HUDEP-2 (cell line): ENCODE measurements around the gene PDE4B.

Source experiments
- DNase-seq, 76 experiments: peaks; one replicate each; lab custom pipeline; 2025; ENCODE audit not compliant: unreplicated experiment in 76 of 76; lab: John Stamatoyannopoulos, UW

PDE4B gene

DNA sequence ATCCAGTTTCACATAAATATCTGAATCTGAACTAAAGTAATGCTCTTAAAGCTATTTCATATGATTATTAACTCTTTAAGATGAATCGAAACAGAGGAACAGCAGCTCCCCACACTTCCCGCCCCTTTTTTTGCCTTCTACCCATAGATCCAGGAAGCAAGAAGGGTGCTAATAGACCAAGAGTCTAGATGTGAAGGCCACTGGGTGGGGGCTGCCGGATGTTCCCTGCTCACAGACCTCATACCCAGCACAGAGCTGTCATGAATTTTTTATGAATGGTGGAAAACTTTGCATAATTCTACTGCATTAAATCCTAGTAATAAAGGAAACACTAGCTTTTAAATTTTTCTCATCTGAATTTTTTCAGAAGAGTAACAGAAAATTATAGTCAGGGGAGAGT is 457.4 kb downstream of the PDE4B start:
- DNase-seq = no peak

DNA sequence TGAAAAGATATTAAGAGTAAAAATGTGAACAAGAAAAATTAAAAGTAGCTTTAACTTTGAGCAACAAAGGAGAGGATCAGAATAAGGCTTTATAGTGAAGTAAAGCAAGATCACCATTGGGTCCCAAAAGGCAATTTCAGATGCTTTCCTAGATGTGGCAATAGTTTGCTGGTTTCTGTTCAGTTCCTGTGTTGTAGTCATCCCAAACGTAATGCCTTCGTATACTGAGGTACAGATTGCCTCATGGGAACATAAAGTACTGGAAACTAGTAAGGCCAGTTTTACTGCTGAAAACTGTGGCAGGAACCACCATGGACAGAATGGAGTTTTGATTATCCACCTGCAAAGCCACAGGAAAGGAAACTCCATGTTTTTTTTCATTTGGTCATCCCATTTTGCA is 457.8 kb downstream of the PDE4B start:
- no peak for DNase-seq

DNA sequence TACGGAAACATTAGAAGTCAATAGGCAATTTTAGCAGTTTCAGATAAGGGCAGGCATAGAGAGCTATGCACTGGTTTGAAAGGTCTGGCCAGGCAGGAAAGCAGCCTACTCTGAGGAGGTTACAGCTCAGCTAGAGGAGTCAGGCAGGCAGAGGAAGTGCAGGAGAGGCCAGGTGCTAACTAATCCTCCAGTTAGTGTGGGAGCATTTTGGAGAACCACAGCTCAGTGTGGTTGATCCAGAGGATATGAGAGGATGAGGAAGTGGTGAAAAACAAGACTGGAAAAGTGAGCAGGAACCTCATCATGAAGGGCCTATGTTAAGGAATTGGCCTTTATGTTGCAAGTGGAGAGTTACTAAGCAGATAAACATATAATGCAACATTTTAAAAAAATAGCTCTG is 458.9 kb downstream of the PDE4B start:
- DNase-seq = no peak

DNA sequence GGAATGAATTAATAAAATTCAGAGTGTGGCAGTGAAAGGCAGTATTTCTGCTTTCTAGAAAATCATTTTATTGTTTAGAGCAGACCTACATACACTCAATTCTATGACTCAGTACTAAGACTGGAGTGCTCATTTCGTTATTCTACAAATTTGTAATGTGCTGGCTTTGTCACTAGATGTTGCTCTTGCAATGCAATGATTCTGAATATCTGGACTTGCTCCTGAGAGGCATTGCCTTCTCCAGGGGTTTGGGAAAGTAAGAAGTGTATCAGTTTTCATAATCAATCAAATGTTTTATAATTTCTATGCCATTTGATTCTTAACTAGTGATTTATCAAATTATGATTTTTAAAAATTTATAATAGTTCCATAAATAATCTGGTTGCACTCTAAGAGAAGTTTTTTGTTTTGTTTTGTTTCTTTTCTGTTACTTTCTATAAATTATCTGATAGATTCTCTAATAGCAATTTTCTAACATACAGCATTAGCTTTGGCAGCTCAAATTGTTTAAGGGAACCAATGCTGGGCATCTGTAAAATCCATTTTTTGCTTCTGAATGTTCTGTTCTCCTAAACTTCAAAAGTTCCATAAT is 460.7 kb downstream of the PDE4B start:
- DNase-seq = peak in 6 of 76 experiments; percentile 1 to 19 (median 12)

DNA sequence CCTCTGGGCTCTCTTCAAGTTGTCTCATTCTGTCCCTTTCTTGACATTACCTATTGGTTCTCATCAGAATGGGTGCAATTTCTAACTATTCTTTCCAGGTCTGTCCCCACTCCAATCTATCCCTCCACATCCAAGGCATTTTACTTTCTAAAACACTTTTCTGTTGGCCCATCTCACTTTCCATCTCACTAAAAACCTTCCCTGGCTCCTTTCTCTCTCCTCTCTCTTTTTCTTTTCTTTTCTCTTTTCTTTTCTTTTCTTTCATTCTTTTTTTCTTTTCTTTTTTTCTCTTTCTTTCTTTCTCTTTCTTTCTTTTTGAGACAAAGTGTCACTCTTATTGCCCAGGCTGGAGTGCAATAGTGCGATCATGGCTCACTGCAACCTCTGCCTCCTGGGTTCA is 462.1 kb downstream of the PDE4B start:
- DNase-seq = no peak

DNA sequence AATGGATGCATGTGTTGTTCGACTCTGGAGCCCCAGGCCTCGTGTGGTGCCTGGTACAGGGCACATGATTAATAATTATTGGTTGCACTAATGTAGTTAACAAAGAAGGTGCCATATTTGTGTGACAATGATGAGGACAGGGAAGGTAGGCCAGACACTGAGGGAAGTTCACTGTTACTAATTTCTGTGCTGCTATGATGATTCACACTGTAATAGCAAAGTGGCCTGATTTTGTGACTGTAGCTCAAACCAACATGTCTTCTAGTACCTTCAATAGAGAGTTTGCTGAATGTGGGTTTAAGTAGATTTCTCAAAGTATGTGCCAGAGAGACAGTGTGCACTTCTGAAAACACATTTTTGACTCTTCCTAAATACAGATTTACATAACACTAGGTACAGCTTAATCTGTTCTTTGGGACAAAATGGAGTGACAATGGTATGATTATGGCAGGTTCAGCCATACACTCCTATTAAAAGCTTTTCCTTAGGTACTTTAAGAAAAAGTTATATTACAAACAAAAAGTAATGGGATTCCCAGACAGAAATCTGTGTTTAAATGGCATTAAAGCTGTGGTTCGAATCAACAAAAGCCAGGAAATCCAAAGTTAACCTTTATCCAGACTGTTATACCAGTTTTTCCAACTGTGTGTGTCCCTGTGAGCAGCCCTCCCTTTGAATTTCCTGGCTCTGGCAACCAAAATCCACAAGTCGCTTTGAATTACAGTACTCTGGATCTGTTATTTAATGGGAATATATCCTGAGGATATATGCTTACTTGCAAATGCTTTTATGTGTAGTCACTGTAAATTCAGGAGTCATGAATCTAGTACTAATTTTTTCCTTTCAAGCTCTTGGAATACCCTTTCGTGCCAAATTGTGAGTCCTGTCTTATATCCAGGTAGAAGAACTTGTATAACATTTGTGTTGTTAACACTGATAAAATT is 464.2 kb downstream of the PDE4B start:
- DNase-seq = no peak

DNA sequence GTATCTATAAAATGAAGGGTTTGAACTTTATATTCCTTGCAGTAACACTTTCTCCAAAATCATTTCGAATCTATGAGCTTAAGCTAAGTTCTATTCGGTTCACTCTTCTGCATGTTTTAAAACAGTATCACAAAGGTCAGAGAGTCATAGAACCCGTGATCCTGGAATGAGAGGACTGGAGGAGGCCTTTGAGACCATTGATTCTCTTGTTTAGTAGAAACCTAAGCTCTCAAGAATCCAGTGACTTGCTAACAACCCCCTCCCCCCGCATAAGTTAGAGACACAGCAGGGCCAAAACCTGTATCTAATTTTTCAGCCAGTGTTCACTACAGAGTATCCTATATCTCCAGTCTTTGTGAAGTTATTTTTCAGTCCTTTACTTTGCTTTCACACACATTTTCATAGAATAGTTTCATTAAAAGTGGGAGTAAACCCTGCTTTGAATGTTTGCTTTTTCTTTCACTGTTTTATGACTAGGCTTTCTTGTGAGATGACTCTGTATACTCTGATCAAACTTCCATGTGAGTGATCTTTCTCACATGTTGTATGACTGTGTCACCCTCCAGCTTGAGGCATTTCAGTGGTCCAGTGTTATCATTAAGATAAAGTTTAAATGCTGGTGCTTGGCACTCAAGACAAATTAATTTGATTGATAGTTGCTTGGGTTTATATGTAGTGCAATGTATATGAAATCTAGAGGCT is 465.9 kb downstream of the PDE4B start:
- DNase-seq = no peak

DNA sequence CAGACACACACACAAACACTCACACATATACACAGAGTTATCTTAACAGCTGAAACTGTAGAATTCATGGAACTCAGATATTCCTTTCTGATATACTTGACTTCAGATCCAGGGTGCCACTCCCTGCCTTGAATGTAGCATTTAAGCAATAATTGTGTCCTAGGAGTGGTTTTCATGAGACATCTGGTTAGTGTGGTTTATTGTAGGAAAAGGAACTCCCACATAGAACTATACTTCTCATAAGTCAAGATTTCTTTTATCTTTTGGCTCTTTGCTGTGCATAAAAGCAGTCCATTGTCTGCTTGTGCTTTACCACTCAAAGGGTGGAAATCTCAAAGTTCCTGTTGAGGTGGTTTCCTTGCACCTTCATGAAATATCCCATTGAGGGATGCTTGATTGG is 468.7 kb downstream of the PDE4B start:
- DNase-seq = no peak

DNA sequence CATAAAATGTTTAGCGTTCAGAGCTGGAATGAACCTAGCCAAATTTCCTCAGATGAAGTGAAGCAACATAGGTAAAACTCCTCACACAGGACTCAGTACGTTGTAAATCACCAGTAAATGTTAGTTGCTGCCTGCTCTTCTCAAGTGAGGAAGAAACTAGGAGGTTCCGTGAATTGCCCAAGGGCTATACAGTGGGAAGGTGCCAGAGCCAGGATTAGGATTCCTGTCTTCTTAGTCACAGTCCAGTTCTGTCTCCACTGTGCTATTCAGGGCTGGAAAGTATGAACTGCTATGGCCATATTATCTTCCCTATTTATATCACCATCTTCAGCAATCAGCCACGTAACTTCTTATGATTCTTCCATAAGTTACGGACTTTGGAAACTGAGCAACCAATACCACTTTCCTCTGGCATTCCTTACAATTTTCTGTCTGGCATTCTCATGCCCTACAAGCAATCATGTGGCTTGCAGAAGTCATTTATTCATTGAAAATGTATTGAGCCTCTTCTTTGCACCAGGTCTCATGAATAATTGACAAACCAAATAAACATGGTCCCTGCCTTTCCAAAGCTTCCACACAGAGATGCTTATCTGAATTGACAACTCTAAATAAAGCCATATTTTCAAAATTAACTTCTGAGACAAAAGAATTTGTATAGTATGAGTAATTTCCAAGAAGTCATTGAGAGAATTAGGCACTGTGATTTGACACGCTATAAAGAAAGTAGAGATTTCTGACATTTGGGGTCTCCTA is 469.7 kb downstream of the PDE4B start:
- no peak for DNase-seq

DNA sequence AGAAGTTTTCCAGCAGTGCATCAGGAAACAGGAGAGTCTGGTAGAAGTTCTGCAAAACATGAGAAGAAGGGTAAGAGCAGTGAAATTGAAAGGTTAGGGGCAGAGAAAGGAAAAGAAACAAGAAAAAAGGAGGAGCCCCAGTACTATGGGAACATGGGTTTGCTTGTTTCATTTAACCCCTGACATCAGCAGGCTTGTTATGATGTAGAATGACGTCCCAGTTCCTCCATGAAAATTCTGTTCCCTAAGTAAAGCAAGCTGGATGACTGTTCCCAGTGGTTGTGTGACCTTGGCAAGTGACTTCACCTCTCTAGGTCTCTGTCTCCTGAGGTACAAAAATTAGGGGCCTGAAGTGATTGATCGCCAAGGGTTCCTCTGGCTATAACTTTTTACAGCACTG is 472.6 kb downstream of the PDE4B start:
- no peak for DNase-seq

DNA sequence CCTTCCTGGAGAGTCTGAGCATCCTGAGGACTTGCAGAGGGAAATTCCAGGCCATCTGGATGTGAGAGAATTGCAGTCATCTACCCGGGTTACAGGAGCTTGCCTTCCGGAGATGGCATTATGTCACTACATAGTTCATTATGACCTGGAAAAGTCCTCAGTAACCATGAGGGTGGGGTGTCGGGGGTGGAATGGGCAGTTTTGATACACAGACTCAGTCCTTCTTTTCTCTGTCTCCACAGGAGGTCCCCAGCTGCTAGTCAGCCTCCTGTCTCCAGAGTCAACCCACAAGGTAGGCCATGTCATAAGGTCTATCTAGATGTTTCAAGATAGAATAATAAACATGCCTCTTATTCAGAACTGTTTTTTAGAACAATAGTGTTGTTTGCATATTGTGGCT is 473.1 kb downstream of the PDE4B start:
- no peak for DNase-seq

DNA sequence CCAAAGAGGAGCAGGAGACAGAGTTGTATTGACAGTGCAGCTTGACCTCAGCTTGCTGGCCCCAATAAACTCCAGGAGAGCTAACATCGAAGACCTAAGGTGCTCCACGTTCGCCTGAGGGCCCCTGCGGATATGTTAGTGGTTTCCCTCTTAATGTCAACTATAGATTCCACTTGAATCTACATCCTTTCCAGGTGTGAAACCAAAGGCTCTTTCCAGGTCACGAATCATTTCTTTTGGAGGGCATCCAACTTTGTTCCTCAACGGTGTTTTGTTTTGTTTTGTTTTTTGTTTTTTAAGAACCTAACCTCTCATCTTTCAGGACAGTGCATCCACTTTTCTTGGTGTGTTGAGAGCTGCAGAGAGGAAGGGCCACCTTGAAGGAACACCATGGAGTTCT is 473.7 kb downstream of the PDE4B start:
- DNase-seq = no peak

DNA sequence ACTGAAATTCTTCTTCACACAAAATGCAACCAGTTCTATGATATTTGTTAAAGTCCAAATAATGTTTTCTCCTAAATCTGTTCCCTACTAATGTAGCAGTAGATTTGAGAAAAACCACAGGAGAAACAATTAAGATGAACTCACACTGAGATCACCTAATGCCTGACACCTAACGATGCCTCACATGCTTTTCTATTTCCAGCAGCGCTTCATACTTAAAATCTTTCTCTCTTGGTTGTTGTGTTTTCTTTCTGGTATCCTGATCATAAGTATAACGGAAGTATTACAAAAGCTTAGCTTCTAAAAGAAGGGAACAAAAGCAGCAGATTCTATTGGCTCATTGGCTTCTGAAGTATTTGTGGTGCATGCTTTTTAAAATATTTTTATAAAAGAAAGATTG is 474.1 kb downstream of the PDE4B start:
- no peak for DNase-seq

DNA sequence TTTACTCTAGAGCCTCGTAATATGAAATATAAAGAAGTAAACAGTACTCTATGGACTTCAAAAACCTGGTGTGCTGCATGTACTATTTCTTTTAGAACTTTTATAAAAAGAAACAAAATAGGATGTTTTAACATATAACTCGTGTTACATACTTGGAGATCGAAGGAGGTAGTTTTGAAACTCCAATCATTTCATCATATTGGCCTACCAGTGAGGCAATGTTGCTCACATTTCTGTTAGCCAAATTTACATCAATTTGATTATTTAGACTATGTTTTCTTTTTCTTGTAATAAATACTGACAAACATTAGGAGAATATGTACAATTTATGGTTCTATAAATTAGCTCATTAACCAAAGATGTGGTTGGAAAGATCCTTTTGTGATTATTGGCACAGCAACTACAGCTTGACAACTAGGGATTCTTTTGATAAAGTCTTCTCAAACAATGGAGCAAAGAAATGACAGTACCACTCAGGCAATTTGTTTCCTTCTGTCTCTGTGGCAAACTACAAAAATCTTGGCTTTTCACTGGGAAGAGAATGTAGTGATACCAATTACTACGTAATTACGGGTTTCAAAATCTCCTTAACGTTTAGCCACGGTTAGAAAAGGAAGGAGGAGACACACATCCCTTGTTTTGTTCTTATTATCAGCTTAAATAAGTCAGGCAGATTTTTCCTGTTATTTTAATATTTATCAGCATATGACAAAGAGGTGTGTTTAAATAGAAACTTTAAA is 474.7 kb downstream of the PDE4B start:
- DNase-seq = no peak

DNA sequence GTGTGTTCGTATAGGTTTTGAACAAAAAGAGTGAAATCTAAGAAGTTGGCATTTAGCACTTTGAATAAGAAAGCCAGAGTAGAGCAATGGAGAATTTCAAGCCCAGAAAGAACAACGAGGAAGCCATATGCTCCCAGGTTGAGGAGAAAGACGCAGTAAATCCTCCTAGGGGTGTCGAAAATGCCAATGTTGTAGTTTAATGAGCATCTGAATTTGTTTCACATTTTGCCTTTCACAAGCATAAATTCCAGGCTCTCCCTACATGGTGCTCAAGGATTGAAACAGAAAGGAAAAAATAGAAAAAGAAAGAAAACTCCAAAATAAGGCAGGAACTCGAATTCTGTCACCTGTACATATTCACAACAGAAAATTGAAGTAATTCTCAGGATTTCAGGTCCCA is 476.5 kb downstream of the PDE4B start:
- DNase-seq = no peak

DNA sequence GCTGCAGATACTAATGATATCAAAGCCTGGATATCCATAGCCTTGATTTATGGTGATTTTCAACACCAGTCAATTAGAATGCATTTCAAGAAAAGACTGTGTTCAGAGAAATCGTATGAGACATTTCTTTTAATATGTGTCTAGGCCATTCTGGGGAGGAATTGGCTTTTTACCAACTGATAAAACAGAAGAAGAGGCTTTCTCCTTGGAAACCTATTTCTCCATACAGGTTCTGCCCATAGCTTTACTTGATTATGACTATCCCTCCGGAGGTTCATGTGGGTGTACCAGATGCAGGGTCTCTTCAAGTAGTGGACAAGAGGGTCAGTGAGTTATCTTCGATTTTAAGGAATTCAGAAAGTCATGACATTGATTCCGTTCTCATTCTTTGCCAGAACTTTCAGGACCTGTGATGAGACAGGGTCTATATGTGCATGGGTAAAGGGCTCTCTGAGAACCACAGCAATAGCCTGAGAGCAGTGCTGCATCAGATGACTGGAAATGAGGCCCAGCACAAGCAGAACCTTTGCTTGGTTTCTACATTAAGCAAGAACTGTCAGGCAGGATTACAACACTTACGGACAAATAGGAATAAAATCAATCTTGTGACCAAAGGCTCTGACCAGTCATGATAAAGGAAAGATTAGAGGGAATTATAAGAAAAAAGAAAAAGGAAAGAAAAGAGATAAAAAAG is 477.6 kb downstream of the PDE4B start:
- no peak for DNase-seq

DNA sequence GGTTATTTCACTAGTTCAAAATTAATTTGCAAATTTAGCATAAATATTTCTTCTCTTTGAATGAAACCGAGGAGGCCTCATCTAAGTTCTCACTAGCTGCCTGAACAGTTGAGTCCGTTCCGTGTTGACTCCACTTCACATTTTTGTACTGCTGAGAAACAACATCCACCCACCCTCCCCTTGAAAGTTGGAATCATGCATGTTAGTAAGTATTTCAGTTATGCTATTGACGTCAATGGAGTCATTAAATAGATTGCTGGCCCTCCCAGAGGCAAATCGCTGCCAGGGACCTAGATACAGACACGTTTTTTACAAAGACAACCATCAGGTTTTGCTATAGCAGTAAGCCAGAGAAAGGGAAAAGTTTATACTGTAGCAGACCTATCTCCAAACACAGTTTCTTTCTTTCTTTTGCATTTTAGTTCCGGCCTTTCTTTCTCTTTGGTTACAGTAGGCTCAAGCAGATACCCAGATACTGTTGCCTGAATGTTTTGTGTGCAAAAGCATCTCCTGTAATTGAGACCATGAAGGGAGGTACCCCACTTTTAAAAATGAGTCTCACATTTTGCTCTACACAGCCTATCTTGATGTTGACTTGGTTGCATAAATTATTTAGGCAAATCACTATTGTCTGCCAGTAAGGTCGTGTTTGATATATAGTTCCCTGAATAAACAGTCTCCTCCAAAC is 478.7 kb downstream of the PDE4B start:
- no peak for DNase-seq

DNA sequence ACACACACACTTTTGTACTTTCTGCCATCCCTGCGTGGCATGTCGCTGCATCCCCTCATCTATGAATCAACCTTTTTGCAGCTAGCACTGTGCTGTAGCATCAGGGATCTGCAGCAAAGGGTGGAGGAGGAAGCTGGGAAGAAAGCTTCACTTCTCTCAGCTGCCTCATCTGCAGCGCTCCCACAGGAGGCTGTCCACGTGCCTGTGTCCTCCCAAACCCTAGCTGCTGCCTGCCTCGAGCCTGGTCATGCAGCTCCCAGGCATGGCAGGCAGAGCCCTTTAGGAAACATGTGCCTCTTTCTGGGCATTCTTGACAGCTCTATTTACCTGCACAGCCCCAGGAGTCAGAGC is 479.2 kb downstream of the PDE4B start:
- DNase-seq = no peak

DNA sequence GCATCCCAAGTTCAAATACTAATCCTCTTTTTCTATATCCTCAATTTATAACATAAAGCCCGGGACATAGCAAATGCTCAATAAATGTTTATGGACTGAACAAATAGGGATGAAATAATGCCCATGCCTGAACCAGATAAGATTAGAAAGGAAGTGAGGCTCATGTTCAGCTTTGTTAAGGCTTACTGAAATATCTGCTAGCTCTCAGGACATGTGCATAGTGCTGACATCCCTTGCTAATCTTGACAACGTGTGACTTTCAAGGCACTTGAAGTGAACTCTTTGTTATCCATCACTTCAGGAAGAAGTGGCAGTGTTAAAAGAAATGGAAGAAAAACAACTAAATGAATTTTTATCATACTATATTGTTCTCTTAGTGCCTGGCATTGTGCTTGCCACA is 481.0 kb downstream of the PDE4B start:
- DNase-seq = no peak
